22Rv1 (cell line): Measurements from ENCODE around the gene TAOK3.

Experiments used
- CTCF ChIP-seq: fragments of 450-650 bp; IDR thresholded peaks from 2 replicates; pipeline ENCODE4 v1.5.1; 2017; ENCODE audit warnings: mild to moderate bottlenecking
- ZFX ChIP-seq: fragments of 450-650 bp; IDR thresholded peaks from 2 replicates; pipeline ENCODE4 v1.6.1; 2017; ENCODE audit warnings: antibody characterized with exemption, borderline replicate concordance

GRCh38 chr12:118269806-118270205, 102.9 kb downstream of the TAOK3 start:
- TF ChIP-seq CTCF (no peak), ZFX (no peak)
